Thoracic aorta (tissue), 2 donors: ENCODE results near the gene ZNF669. TPM values are rescaled to one million over a fixed set of nuclear protein-coding genes. Genes with fewer than 3 reads are reported as not detected.
"Not testable (repeated sequence)": the region's sequence is repeated elsewhere in the genome, so short reads cannot be mapped to it uniquely, and the experiment has no call there.

Experiments used
- ATAC-seq: fragments of 150-250 bp; one replicate; pipeline ENCODE4 v1.8.0; 2017; ENCODE audit warnings: low read depth; ENCODE audit not compliant: insufficient number of reproducible peaks, low FRiP score
- DNase-seq: peaks from one replicate; pipeline ENCODE4 v3.0.0-alpha.2; 2020; ENCODE audit warnings: low spot score
- H3K27ac ChIP-seq, 2 donors: fragments of 200-600 bp; sonication (generic); 1 replicate in 1 of 2; 2 replicates in 1 of 2; pipeline ENCODE4 v1.5.1; 2016; ENCODE audit warnings: mild to moderate bottlenecking in 2 of 2, moderate library complexity in 2 of 2
- H3K27me3 ChIP-seq: fragments of 200-600 bp; sonication (generic); replicated peaks from 2 replicates; pipeline ENCODE4 v1.6.0; 2016; ENCODE audit warnings: mild to moderate bottlenecking; ENCODE audit not compliant: insufficient read depth
- H3K36me3 ChIP-seq: fragments of 200-600 bp; sonication (generic); one replicate; pipeline ENCODE4 v1.5.1; 2016
- H3K4me1 ChIP-seq, 2 donors: fragments of 200-600 bp; sonication (generic); 1 replicate in 1 of 2; 2 replicates in 1 of 2; pipeline versions ENCODE4 v1.5.1 to v1.6.0; 2016; ENCODE audit warnings: low read depth in 2 of 2, mild to moderate bottlenecking in 1 of 2; ENCODE audit not compliant: control insufficient read depth in 1 of 2
- H3K4me3 ChIP-seq: fragments of 200-600 bp; sonication (generic); 2 replicates; pipeline ENCODE4 v1.5.1; 2016; ENCODE audit warnings: mild to moderate bottlenecking
- H3K9me3 ChIP-seq: fragments of 200-600 bp; sonication (generic); 2 replicates; pipeline ENCODE4 v1.5.1; 2016
- CTCF ChIP-seq: fragments of 200-600 bp; sonication (generic); IDR thresholded peaks from one replicate; pipeline ENCODE4 v1.5.1; 2019; ENCODE audit warnings: antibody characterized with exemption
- total RNA-seq, 2 donors: library from RNA; depleted of rRNA; stranded (reverse); fragments of >200 nt; gene quantifications; one replicate each; pipeline versions ENCODE4 v1.1.0 to v1.2.3, GENCODE V29; 2016

The ZNF669 gene
- total RNA-seq = 1 to 10 TPM; 3.2 to 4.2 TPM

GRCh38 chr1:247103859-247104591 is at the start of gene ZNF669:
Gene ZNF669 (minus strand): TSS chr1:247104356. CDS start chr1:247104199, 157 bp downstream.
- peaks cover 7% of the 10 kb centered on the region for H3K9me3 ChIP-seq
- H3K27ac ChIP-seq = peak within 1 kb of the TSS; percentile 83 to 87
- peak within 1 kb of the TSS; percentile 93 for H3K4me3 ChIP-seq
- no peak for TF ChIP-seq CTCF
- peaks cover 13% of the 10 kb centered on the region for H3K36me3 ChIP-seq
- DNase-seq (peak; percentile 86), ATAC-seq (peak; percentile 99)
- H3K27me3 ChIP-seq = no peaks in the 10 kb centered on the region
- H3K4me1 ChIP-seq = peaks cover 8 to 16% of the 10 kb centered on the region in 2 donors

GRCh38 chr1:247147781-247148180 is 43.6 kb upstream of the ZNF669 start:
- ATAC-seq = no peak

GRCh38 chr1:247147120-247147519 is 43.0 kb upstream of the ZNF669 start:
- not testable (repeated sequence) for ATAC-seq, H3K27me3 ChIP-seq

More at GRCh38 chr1:247147781-247148180, 43.6 kb upstream of the ZNF669 start:
- H3K9me3 ChIP-seq = peaks cover 79% of the 10 kb centered on the region
- H3K27ac ChIP-seq = no peak overlapping the region
- no peaks in the 10 kb centered on the region for H3K4me1 ChIP-seq
- H3K4me3 ChIP-seq = no peak overlapping the region
- TF ChIP-seq CTCF = no peak
- peaks cover 8% of the 10 kb centered on the region for H3K36me3 ChIP-seq
- H3K27me3 ChIP-seq = no peaks in the 10 kb centered on the region
- DNase-seq = no peak

GRCh38 chr1:247146671-247147070 is 42.5 kb upstream of the ZNF669 start:
- no peak overlapping the region for H3K4me3 ChIP-seq
- peaks cover 8% of the 10 kb centered on the region for H3K36me3 ChIP-seq
- peaks cover 80% of the 10 kb centered on the region for H3K9me3 ChIP-seq
- ATAC-seq (no peak), DNase-seq (no peak)
- H3K27ac ChIP-seq = no peak overlapping the region
- H3K4me1 ChIP-seq = no peaks in the 10 kb centered on the region
- no peak for TF ChIP-seq CTCF
- H3K27me3 ChIP-seq = no peaks in the 10 kb centered on the region

More at GRCh38 chr1:247147120-247147519, 43.0 kb upstream of the ZNF669 start:
- peaks cover 78% of the 10 kb centered on the region for H3K9me3 ChIP-seq
- DNase-seq, H3K4me1 ChIP-seq, H3K4me3 ChIP-seq, H3K27ac ChIP-seq, H3K36me3 ChIP-seq: not testable (repeated sequence)

GRCh38 chr1:247145279-247145678 is 41.1 kb upstream of the ZNF669 start:
- H3K27me3 ChIP-seq = no peaks in the 10 kb centered on the region
- peaks cover 8% of the 10 kb centered on the region for H3K36me3 ChIP-seq
- TF ChIP-seq CTCF = no peak
- ATAC-seq = no peak
- no peak for DNase-seq
- H3K27ac ChIP-seq = no peak overlapping the region
- H3K4me1 ChIP-seq = no peaks in the 10 kb centered on the region
- H3K9me3 ChIP-seq = peaks cover 80% of the 10 kb centered on the region
- H3K4me3 ChIP-seq = no peak overlapping the region

- H3K9me3 ChIP-seq = peaks cover 80% of the 10 kb centered on the region
- not testable (repeated sequence) for H3K27me3 ChIP-seq, DNase-seq, H3K4me1 ChIP-seq, H3K36me3 ChIP-seq, H3K27ac ChIP-seq, H3K4me3 ChIP-seq, ATAC-seq
These were observed 35.4 kb upstream of the ZNF669 start for GRCh38 chr1:247139557-247139956.
